ENCODE measurements around the gene LRRFIP1.
A peak's percentile ranks its signal among the peaks of the same experiment; 100 is the strongest.

Gene LRRFIP1

DNA sequence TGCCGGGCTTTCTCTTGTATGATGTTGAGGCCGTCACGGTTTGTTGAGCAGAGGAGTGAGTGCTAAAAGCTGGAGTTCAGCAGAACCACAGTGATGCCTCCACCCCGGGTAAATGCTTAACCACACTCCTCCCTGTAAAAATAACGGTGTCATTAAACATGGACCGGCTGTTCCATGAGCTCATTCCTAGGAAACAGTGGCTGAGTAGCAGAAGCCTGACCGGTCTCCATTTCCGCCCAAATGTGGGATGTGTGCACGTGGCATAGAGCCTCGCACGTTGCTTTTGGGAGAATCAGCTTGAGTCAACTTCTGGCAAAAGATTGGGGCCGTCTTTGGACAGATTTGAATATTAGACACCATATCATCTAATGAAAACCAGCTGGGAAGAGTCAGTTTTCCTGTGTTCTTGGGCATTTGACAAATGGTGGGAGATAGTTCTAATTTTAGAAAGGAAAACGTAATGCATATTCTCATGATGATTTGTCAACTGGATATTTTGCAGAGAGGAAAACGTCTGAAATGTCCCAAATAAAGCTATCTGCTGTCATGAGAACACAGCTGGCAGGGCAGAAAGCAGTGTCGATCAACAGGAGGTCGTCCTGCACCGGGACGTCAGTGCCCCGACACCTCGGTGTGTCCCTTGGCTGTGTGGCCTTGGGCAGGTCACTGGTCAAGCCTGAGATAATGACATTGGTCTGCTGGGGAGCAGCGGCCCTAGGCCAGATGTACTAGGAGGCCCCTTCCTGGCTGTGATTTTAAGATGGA lies 42.4 kb downstream of the LRRFIP1 start:
- Histone ChIP-seq H3K36me3 (ENCODE audit: control insufficient read depth in 4 of 4, insufficient read depth in 4 of 4, low read length in 3 of 4) (no peaks in the 10 kb centered on the region), H3K4me1 (ENCODE audit: control extremely low read depth in 1 of 4, control insufficient read depth in 4 of 4, insufficient read depth in 4 of 4, low read length in 3 of 4) (peaks cover 15 to 32% (median 24%) of the 10 kb centered on the region in 4 experiments), H3K4me3 (ENCODE audit: control insufficient read depth in 1 of 7, extremely low read depth in 1 of 7, insufficient read depth in 4 of 7, low read depth in 2 of 7, low read length in 6 of 7) (no peak overlapping the region), H3K27me3 (replicated peaks in 2 of 5; ENCODE audit: control insufficient read depth in 4 of 5, insufficient read depth in 5 of 5, low read length in 4 of 5) (peaks cover 0 to 2% (median 0%) of the 10 kb centered on the region in 5 experiments), H3K9me3 (ENCODE audit: control extremely low read depth in 1 of 5, control insufficient read depth in 4 of 5, insufficient read depth in 2 of 5, low read depth in 1 of 5, low read length in 4 of 5) (no peaks in the 10 kb centered on the region), H3K27ac (ENCODE audit: insufficient read depth in 1 of 2, low read depth in 1 of 2, low read length in 2 of 2, poor library complexity in 1 of 2, severe bottlenecking in 2 of 2) (no peak overlapping the region)
- no peak for DNase-seq
- WGBS (ENCODE audit: insufficient coverage): 92% methylated on average over 20 of the region's 21 CpGs
- CTCF ChIA-PET: interaction anchor here (1.0 to 13.9 kb wide), 9 partner anchors 29 to 97 kb away, joined by 3 to 404 read pairs (median 5); partner anchors contain the start of gene RAB17
- POLR2A ChIA-PET: no interaction called here

DNA sequence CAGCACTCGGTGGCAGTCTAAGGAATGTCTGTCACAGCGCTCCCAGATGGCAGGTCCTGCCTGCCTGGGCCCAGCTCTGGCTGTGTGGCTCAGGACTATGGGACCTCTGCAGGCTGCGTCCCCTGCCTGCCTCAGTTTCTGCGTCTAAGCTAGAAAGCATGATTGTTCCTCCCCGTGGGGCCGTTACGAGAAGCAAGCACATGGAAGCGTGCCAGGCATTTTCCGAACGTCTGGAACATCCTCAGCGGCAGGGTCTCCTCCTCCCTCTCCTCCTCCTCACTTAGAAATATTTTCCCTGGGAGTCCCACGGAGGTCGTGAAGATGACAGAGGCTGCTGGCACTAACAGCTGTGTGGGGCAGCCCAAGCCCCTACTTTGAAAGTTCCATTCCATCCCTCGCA lies 43.3 kb downstream of the LRRFIP1 start:
- H3K4me3 ChIP-seq (ENCODE audit: control insufficient read depth in 1 of 7, extremely low read depth in 1 of 7, insufficient read depth in 4 of 7, low read depth in 2 of 7, low read length in 6 of 7): no peak overlapping the region
- H3K4me1 ChIP-seq (ENCODE audit: control extremely low read depth in 1 of 4, control insufficient read depth in 4 of 4, insufficient read depth in 4 of 4, low read length in 3 of 4): peaks cover 21 to 40% (median 32%) of the 10 kb centered on the region in 4 experiments
- ChIA-PET CTCF (interaction anchor here (0.9 to 13.9 kb wide), 11 partner anchors 28 to 98 kb away, joined by 3 to 404 read pairs (median 5); partner anchors contain the start of gene RAB17), POLR2A (no interaction called here)
- WGBS (ENCODE audit: insufficient coverage): 99% methylated on average over 13 of the region's 14 CpGs
- no peaks in the 10 kb centered on the region for H3K36me3 ChIP-seq (ENCODE audit: control insufficient read depth in 4 of 4, insufficient read depth in 4 of 4, low read length in 3 of 4)
- H3K9me3 ChIP-seq (ENCODE audit: control extremely low read depth in 1 of 5, control insufficient read depth in 4 of 5, insufficient read depth in 2 of 5, low read depth in 1 of 5, low read length in 4 of 5): no peaks in the 10 kb centered on the region
- no peak overlapping the region for H3K27ac ChIP-seq (ENCODE audit: insufficient read depth in 1 of 2, low read depth in 1 of 2, low read length in 2 of 2, poor library complexity in 1 of 2, severe bottlenecking in 2 of 2)
- no peak for DNase-seq
- H3K27me3 ChIP-seq (replicated peaks in 2 of 5; ENCODE audit: control insufficient read depth in 4 of 5, insufficient read depth in 5 of 5, low read length in 4 of 5): peaks cover 0 to 1% (median 0%) of the 10 kb centered on the region in 5 experiments

DNA sequence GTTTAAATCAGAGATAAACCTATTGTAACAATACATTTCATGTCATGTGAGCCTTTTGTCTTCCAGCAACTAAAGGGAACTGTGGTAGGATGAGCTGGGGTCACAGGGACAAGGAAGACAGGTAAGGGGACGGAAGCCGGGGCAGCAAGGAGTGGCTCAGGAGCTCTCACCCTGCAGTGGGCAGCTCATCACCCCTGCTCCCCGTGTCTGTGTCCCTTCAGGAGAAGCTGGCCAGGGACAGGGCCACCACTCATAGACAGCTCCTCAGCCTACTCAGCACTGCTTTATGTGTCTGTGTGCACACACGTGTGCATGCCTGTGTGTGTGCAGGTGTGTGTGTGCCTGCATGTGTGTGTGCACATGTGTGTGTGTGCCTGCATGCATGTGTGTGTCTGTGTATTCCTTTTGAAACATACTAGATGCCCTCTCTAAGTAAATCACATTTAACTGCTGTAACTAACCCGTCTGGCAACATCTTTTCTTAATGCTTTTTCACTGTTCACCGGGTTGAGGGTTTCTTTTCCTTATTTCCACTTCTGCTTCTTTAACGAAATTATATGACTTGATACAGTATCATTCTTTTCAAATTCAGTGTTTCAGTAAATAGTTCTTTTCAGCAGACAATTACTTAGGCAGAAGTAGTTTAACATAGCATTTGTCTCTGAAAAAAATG lies 44.2 kb downstream of the LRRFIP1 start:
- Histone ChIP-seq H3K27ac (ENCODE audit: insufficient read depth in 1 of 2, low read depth in 1 of 2, low read length in 2 of 2, poor library complexity in 1 of 2, severe bottlenecking in 2 of 2) (no peak overlapping the region), H3K4me3 (ENCODE audit: control insufficient read depth in 1 of 7, extremely low read depth in 1 of 7, insufficient read depth in 4 of 7, low read depth in 2 of 7, low read length in 6 of 7) (no peak overlapping the region), H3K27me3 (replicated peaks in 2 of 5; ENCODE audit: control insufficient read depth in 4 of 5, insufficient read depth in 5 of 5, low read length in 4 of 5) (no peaks in the 10 kb centered on the region), H3K4me1 (ENCODE audit: control extremely low read depth in 1 of 4, control insufficient read depth in 4 of 4, insufficient read depth in 4 of 4, low read length in 3 of 4) (peaks cover 30 to 50% (median 42%) of the 10 kb centered on the region in 4 experiments), H3K36me3 (ENCODE audit: control insufficient read depth in 4 of 4, insufficient read depth in 4 of 4, low read length in 3 of 4) (no peaks in the 10 kb centered on the region), H3K9me3 (ENCODE audit: control extremely low read depth in 1 of 5, control insufficient read depth in 4 of 5, insufficient read depth in 2 of 5, low read depth in 1 of 5, low read length in 4 of 5) (no peaks in the 10 kb centered on the region)
- POLR2A ChIA-PET: no interaction called here
- DNase-seq: no peak
- CTCF ChIA-PET: interaction anchor here (0.9 to 13.9 kb wide), 15 partner anchors 9 to 92 kb away, joined by 3 to 404 read pairs (median 17); partner anchors contain the start of gene RAB17
- 95% methylated on average over 4 of the region's 7 CpGs for WGBS (ENCODE audit: insufficient coverage)

DNA sequence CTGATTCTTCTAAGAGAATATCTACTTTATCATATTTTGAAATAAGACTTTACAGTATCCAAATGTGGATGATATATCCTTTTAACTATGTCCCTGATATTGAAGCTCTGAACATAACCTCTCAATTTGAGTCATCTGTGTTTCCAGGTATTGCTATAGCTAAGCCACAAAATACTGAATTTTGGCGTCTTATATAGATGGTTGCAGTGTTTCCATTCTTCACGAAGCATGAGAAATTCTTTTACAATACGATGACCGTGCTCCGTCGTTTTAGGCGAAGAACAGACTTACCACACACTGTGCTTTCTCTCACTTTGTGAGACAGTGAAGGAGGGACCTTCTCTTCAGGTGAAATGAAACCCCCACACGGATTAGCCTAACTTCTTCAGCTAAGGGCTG lies 45.3 kb downstream of the LRRFIP1 start:
- CTCF ChIA-PET: interaction anchor here (0.8 to 13.9 kb wide), 25 partner anchors 8 to 93 kb away, joined by 3 to 404 read pairs (median 9); partner anchors contain the start of gene RAB17
- 90% methylated on average over 7 of the region's 8 CpGs for WGBS (ENCODE audit: insufficient coverage)
- H3K4me1 ChIP-seq (ENCODE audit: control extremely low read depth in 1 of 4, control insufficient read depth in 4 of 4, insufficient read depth in 4 of 4, low read length in 3 of 4): peaks cover 34 to 61% (median 53%) of the 10 kb centered on the region in 4 experiments

DNA sequence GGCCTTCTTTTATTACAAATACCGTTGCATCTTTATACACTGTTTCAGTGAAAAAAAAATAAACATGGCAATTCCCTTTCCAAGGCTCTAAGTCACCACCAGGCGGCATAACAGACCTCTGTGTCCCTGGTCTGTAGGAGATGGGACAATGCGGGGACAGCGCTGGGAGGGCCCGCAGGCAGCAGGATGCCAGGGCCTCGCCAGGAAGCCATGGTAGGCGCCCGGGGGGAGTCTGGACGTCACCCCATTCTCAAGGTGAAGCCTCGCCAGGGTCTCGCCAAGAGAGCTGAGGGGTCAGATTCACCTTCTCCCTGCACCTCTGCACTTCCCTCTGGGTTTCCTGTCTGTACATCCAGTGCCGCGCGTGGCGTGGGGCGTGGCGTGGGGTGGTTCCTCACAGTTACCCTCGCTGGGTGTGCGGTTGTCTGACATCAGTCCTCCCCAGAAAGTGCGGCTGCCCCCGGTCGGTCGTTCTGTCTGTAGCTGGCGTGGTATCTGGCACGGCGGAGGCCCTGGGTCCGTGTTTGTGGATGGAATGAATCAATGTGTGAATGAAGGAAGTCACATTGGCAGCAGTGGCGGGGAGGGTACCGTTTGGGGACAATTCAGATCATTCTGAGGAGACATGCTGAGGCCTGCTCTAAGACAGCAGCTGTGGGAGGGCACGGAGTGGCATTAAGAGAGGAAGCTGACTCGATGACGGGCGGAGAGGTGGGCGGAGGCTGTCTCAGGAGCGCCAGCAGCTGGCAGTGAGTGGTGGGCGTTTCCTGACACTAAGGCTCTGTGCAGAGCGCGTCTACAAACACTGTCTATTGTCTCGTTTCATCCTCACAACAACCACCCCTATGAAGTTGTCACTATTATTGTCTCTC lies 46.0 kb downstream of the LRRFIP1 start:
- CTCF ChIA-PET: interaction anchor here (0.8 to 13.9 kb wide), 28 partner anchors 9 to 101 kb away, joined by 3 to 404 read pairs (median 8); partner anchors contain the start of gene RAB17
- Histone ChIP-seq H3K27me3 (replicated peaks in 2 of 5; ENCODE audit: control insufficient read depth in 4 of 5, insufficient read depth in 5 of 5, low read length in 4 of 5) (no peaks in the 10 kb centered on the region), H3K27ac (ENCODE audit: insufficient read depth in 1 of 2, low read depth in 1 of 2, low read length in 2 of 2, poor library complexity in 1 of 2, severe bottlenecking in 2 of 2) (peak overlapping the region; percentile 97 to 98), H3K9me3 (ENCODE audit: control extremely low read depth in 1 of 5, control insufficient read depth in 4 of 5, insufficient read depth in 2 of 5, low read depth in 1 of 5, low read length in 4 of 5) (no peaks in the 10 kb centered on the region), H3K36me3 (ENCODE audit: control insufficient read depth in 4 of 4, insufficient read depth in 4 of 4, low read length in 3 of 4) (no peaks in the 10 kb centered on the region), H3K4me1 (ENCODE audit: control extremely low read depth in 1 of 4, control insufficient read depth in 4 of 4, insufficient read depth in 4 of 4, low read length in 3 of 4) (peaks cover 39 to 67% (median 59%) of the 10 kb centered on the region in 4 experiments), H3K4me3 (ENCODE audit: control insufficient read depth in 1 of 7, extremely low read depth in 1 of 7, insufficient read depth in 4 of 7, low read depth in 2 of 7, low read length in 6 of 7) (peak overlapping the region; percentile 23 to 77 (median 60))
- peak; percentile 88 to 95 (median 93) for DNase-seq
- 0% methylated on average over 28 of the region's 39 CpGs for WGBS (ENCODE audit: insufficient coverage)
- POLR2A ChIA-PET: interaction anchor here (0.8 to 4.5 kb wide), 11 partner anchors 11 to 73 kb away, joined by 3 to 78 read pairs (median 4); no protein-coding TSS in a partner anchor

More for the DNA sequence above, 45.3 kb downstream of the LRRFIP1 start:
- no peaks in the 10 kb centered on the region for H3K36me3 ChIP-seq (ENCODE audit: control insufficient read depth in 4 of 4, insufficient read depth in 4 of 4, low read length in 3 of 4)
- H3K9me3 ChIP-seq (ENCODE audit: control extremely low read depth in 1 of 5, control insufficient read depth in 4 of 5, insufficient read depth in 2 of 5, low read depth in 1 of 5, low read length in 4 of 5): no peaks in the 10 kb centered on the region
- H3K27me3 ChIP-seq (replicated peaks in 2 of 5; ENCODE audit: control insufficient read depth in 4 of 5, insufficient read depth in 5 of 5, low read length in 4 of 5): no peaks in the 10 kb centered on the region
- peak overlapping the region in 6 of 7 experiments; percentile 12 to 77 (median 62) for H3K4me3 ChIP-seq (ENCODE audit: control insufficient read depth in 1 of 7, extremely low read depth in 1 of 7, insufficient read depth in 4 of 7, low read depth in 2 of 7, low read length in 6 of 7)
- DNase-seq: no peak
- POLR2A ChIA-PET: interaction anchor here (1.0 to 4.5 kb wide), 5 partner anchors 10 to 28 kb away, joined by 3 to 78 read pairs (median 5); no protein-coding TSS in a partner anchor
- peak overlapping the region; percentile 97 to 98 for H3K27ac ChIP-seq (ENCODE audit: insufficient read depth in 1 of 2, low read depth in 1 of 2, low read length in 2 of 2, poor library complexity in 1 of 2, severe bottlenecking in 2 of 2)

DNA sequence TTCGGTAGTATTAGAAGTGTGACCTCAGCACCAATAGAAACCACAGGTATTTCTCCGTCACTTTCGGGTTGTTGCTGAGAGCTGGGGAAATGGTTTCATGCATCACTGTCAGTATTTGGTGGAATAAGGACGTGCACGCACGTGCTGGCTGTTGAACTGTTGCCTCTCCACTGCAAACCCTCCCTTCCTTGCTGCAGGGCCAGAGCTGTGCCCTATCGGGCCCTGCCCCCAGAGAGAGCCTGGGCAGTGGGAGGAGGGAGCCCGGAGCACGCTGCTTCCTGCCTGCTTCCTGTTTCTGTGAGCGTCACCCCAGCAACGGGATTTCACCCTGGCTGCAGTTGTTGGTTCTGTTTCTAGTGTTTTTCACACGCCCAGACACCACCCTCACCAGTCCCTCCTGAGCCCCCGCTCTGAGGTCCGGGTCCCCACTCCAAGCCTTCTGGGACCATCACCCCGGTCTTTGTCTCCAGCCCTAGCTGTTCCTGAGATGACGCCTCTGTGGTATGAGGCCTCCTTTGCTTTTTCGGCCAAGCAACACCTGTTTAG lies 47.4 kb downstream of the LRRFIP1 start:
- Histone ChIP-seq H3K4me1 (ENCODE audit: control extremely low read depth in 1 of 4, control insufficient read depth in 4 of 4, insufficient read depth in 4 of 4, low read length in 3 of 4) (peaks cover 40 to 74% (median 68%) of the 10 kb centered on the region in 4 experiments), H3K9me3 (ENCODE audit: control extremely low read depth in 1 of 5, control insufficient read depth in 4 of 5, insufficient read depth in 2 of 5, low read depth in 1 of 5, low read length in 4 of 5) (no peaks in the 10 kb centered on the region), H3K27ac (ENCODE audit: insufficient read depth in 1 of 2, low read depth in 1 of 2, low read length in 2 of 2, poor library complexity in 1 of 2, severe bottlenecking in 2 of 2) (peak overlapping the region; percentile 97 to 98), H3K27me3 (replicated peaks in 2 of 5; ENCODE audit: control insufficient read depth in 4 of 5, insufficient read depth in 5 of 5, low read length in 4 of 5) (no peaks in the 10 kb centered on the region), H3K36me3 (ENCODE audit: control insufficient read depth in 4 of 4, insufficient read depth in 4 of 4, low read length in 3 of 4) (no peaks in the 10 kb centered on the region), H3K4me3 (ENCODE audit: control insufficient read depth in 1 of 7, extremely low read depth in 1 of 7, insufficient read depth in 4 of 7, low read depth in 2 of 7, low read length in 6 of 7) (peak overlapping the region in 6 of 7 experiments; percentile 29 to 77 (median 56))
- ChIA-PET POLR2A (interaction anchor here (0.6 to 4.5 kb wide), 6 partner anchors 16 to 72 kb away, joined by 3 to 78 read pairs (median 8); no protein-coding TSS in a partner anchor), CTCF (interaction anchor here (1.4 to 13.9 kb wide), 11 partner anchors 14 to 100 kb away, joined by 4 to 404 read pairs (median 17); no protein-coding TSS in a partner anchor)
- DNase-seq: peak; percentile 95 to 98 (median 97)
- WGBS (ENCODE audit: insufficient coverage): 2% methylated on average over 11 of the region's 17 CpGs

Measured in common myeloid progenitor, CD34-positive (primary cell).